A375 (cell line): ENCODE results near the gene CX3CL1. TPM values are rescaled to one million over a fixed set of nuclear protein-coding genes. Genes with fewer than 3 reads are reported as not detected.

Source experiments
- small RNA-seq: library from RNA; depleted of rRNA; stranded (forward); fragments of <200 nt; gene quantifications from one replicate; pipeline ENCODE3, GENCODE V24; 2014
- total RNA-seq: library from RNA; depleted of rRNA; stranded (reverse); fragments of >200 nt; shearing (Covaris generic); gene quantifications from 2 replicates; pipeline ENCODE4 v1.2.3, GENCODE V29; 2014; rRNA removed

CX3CL1 gene
- total RNA-seq: 0.13 and 1.1 TPM in 2 replicates

DNA sequence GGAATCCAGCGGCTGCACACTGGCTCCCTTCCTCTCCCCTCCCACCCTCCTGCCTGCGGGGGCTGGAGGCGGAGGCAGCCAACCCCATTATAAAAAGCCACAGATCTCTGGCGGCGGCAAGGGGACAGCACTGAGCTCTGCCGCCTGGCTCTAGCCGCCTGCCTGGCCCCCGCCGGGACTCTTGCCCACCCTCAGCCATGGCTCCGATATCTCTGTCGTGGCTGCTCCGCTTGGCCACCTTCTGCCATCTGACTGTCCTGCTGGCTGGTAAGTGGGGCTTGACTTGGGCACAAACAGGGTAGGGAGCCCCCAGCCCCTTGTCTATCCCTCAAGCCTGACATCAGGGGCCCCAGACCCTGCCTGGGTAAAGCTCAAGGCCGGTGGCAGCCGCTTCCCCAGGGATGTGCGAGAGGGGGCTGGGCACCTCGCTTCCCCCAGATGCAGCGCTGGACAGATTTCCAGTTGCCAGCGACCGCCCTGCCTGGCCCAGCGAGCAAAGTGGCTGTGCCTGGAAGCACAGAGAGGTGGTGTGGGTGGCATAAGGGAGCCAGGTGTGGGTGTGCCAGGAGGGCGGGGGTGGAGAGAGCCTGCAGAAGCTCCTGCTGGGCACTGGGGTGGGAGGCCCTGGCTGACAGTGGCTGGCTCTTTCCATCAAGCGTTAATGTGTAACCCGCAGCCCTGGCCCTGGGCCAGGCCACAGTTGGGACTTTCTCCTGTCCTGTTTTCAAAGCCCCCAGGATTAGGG is at the start of gene CX3CL1:
CX3CL1 (plus strand) TSS at position 119 of the 745 bp plus-strand sequence; CDS start at position 198, 79 bp downstream.

DNA sequence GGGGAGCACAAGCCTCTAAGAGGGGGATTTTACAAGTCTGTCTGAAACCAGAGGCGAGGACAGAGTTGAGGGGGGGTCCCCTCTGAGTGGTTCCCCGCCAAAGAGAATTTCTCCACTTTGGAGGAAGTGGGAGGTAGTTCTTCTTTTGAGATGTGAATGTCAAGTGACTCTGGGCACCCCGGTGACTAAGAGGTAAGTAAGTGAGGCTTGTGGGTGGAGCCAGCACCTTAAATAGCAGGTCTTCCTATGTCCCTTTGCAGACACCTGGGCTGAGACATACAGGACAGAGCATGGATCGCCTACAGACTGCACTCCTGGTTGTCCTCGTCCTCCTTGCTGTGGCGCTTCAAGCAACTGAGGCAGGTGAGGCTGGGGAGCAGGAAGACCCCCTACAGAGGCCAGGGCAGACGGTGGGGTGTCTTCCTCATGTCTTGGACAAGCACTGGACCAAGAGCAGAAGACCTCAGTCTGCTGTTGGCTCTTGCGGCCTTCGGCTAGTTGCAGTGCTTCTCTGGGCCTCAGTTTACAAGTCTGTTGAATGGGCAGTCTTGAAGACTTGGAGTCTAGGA is 13.7 kb upstream of the CX3CL1 start, which contains the start of gene CCL22:
CCL22 (plus strand) TSS at position 257 of the 569 bp plus-strand sequence; CDS start at position 291, 34 bp downstream.

GRCh38 chr16:57403965-57404817 is 31.9 kb downstream of the CX3CL1 start, which contains the start of gene CCL17:
TSS of gene CCL17 (plus strand) at chr16:57404767. CDS start at chr16:57413933, 9,166 bp downstream.

Small RNAs within 50 kb of the gene (small RNA-seq; reads per million reads assigned to genes)
- gene AC108081.1: not detected

Other genes with a start within 250 kb of the CX3CL1 start
- 106 and 115 TPM in 2 replicates for gene PSME3IP1, start 186.5 kb upstream of the CX3CL1 start, total RNA-seq
- gene RSPRY1, start 186.2 kb upstream of the CX3CL1 start, total RNA-seq: 18.3 and 19.3 TPM in 2 replicates
- gene ARL2BP, start 127.2 kb upstream of the CX3CL1 start, total RNA-seq: 34.5 and 35.4 TPM in 2 replicates
- not detected in 2 replicates for gene PLLP, start 87.8 kb upstream of the CX3CL1 start, total RNA-seq
- gene CCL22, start 13.7 kb upstream of the CX3CL1 start, total RNA-seq: not detected in 2 replicates
- not detected in 2 replicates for gene CCL17, start 32.3 kb downstream of the CX3CL1 start, total RNA-seq
- 84.8 and 86.7 TPM in 2 replicates for gene CIAPIN1, start 74.9 kb downstream of the CX3CL1 start, total RNA-seq
- gene COQ9, start 75.0 kb downstream of the CX3CL1 start, total RNA-seq: 70.1 and 71.0 TPM in 2 replicates
- gene POLR2C, start 90.2 kb downstream of the CX3CL1 start, total RNA-seq: 167 and 186 TPM in 2 replicates
- gene DOK4, start 114.0 kb downstream of the CX3CL1 start, total RNA-seq: 18.3 and 22.3 TPM in 2 replicates
- 19.8 and 20.1 TPM in 2 replicates for gene CCDC102A, start 164.1 kb downstream of the CX3CL1 start, total RNA-seq
- 0.15 and 0.61 TPM in 2 replicates for gene ADGRG5, start 170.2 kb downstream of the CX3CL1 start, total RNA-seq